GM21723 (cell line): ENCODE measurements around the gene NLK.
"Not testable (repeated sequence)": the region's sequence is repeated elsewhere in the genome, so short reads cannot be mapped to it uniquely, and the experiment has no call there.

Experiments used
- ATAC-seq: cut with Tn5 transposase; IDR thresholded peaks from one replicate; pipeline ENCODE4 v1.9.1; 2021; ENCODE audit warnings: mild to moderate bottlenecking, moderate library complexity; ENCODE audit not compliant: unreplicated experiment

Gene NLK

DNA sequence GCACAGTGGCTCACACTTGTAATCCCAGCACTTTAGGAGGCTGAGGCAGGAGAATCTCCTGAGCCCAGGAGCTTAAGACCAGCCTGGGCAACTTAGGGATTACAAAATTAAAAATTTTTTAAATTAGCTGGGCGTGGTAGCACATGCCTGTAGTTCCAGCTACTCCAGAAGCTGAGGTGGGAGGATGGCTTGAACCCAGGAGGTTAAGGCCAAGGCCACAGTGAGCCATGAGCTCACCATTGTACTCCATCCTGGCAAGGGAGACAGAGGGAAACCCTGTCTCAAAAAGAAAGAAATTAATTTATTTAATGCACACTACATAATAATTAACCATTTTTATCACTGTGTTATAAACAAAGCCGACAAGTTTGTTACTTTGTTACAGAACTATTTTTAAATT, 145.5 kb downstream of the NLK start:
- ATAC-seq, result no peak

DNA sequence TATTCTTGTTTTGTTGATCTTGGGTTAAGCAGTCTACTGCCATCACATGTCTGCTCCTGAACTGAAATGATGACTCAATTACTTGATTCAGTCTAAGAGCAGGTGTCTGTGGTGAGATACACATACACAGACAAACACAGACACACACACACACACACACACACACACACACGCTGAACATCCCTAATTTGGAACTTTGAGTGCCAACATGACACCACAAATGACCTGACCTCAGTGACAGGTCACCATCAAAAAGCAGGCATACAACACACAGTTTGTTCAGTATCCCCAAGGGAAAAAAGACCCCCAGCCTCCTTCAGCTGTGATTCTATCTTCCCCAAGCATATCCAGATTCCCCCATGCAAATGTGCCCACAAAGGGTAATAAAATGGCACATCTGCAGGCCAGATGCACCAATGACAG, 146.4 kb downstream of the NLK start:
- ATAC-seq, result no peak

DNA sequence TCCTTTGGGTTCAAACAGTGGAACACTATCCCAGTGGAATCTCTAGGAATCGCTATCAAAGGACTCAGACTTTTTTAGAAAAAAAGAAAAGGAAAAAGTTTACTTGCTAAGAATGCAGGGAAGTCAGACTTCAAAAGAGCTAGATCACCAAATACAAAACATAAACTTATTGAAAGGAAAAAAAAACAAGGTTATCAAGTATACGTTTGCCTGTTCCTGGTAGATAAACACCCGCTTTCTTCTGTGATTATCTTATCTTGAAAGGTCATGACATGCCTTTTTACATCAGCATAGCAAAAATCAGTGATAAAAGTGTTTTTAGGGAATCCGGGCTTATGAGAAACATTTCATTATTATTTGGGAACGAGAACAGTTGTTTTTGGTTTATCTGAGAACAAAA, 147.2 kb downstream of the NLK start:
- ATAC-seq, result no peak

DNA sequence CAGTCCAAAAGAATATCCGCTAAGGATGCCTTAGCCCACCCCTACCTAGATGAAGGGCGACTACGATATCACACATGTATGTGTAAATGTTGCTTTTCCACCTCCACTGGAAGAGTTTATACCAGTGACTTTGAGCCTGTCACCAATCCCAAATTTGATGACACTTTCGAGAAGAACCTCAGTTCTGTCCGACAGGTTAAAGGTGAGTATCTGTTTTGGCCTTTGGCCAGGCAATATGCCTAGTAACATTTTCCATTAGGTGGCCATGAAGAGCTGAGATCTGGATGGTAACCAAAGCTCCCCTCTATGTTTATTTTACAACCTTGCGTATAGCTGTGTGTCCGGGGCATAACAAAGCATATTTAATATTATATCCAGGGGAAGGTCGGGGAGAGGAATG, 148.5 kb downstream of the NLK start:
- no peak for ATAC-seq

DNA sequence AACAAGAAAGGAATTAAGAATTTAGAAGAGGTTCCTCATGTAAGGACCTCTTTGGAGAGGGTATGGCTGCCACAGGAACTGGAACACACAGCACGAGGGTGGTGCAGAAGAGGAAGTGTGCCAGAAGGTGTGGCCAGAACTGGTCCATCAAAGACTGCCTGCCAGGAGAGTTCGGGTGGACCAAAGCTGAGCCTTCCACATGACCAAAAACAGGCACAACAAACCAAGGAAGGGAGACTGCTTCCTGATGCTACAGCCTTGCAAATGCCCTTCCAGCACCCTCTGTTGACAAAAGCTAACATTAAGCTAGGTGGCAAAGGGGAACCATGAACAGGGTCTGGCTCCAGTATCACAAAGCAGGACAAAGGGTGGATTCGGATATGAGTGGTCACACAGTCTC, 150.8 kb downstream of the NLK start:
- ATAC-seq, result no peak

DNA sequence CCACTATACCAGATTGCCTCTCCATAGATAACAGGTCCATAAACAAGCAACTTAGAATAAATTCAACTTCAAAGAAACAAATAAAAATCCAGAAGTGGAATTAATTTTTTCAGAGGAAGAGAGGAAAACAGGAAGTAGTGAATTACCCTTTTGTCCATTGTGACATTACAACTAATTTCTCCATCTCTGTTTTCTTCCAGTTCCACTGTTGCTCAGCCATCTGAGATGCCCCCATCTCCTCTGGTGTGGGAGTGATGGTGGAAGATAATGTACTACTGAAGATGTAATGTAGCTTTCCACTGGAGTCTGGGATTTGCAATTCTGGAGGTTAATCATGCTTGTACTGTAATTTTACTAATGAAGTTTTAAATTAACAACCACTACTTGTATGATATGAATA, 151.9 kb downstream of the NLK start:
- ATAC-seq, result no peak

DNA sequence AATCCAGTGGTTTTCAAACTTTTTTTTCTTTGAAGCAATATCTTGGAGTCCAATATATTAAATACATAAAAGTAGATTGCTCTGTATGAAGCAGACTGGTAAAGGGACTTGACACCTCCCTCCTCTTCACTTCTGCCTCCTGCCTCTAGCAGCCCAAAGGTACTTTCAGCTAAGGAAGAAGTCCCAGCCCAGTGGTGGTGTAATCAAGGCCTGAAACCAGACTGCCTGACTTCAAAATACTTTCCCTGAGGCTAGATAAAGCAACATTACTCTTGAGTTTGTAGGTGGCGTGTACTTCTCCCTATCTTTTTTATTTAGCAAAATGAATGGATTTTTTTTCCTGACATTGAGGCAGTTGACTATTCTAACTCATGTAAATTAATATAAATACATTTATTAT, 154.2 kb downstream of the NLK start:
- ATAC-seq, result no peak

DNA sequence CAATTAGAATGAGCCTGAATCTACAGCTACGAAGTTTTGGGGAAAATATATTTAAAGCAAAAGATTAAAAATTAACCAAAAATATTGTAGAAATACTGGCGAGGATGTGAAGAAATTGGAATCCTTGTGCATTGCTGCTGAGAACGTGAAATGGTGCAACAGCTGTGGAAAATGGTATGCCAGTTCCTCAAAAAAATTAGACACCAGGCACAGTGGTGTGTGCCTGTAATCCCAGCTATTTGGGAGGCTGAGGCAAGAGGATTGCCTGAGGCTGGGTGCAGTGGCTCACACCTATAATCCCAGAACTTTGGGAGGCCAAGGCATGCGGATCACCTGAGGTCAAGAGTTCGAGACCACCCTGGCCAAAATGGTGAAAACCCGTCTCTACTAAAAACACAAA, 156.6 kb downstream of the NLK start:
- ATAC-seq, result no peak

DNA sequence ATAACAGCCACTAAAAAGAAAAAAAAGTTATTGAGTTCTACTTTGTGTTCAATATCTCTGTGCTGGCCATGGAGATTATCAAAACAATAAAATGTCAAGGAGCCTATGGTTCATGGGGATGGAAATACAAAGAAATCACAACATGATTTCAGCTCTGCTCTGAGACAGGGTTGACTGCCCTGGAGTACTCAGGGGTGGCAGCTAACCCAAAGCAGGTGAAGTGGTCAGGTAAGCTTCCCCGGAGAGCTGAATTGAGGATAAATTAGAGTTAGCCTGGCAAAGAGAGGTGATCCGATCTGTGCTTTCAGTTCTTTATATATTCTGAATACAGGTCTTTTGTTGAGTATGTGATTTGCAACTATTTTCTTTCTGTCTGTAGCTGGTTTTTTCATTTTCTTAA, 157.3 kb downstream of the NLK start:
- ATAC-seq, result no peak

DNA sequence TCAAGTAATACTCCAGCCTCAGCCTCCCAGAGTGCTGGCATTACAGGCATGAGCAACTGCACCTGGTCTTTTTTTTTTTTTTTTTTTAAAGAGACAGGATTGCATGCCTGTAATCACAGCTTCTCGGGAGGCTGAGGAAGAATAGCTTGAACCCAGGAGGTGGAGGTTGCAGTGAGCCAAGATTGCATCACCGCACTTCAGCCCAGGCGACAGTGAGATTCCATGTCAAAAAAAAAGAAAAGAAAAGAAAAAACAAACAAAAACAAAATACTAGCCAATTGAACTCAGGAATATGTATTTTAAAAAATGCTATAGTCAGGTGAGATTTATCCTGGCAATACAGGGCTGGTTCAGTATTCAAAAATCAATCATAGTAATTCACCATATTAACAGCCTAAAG, 158.8 kb downstream of the NLK start:
- ATAC-seq, result no peak

DNA sequence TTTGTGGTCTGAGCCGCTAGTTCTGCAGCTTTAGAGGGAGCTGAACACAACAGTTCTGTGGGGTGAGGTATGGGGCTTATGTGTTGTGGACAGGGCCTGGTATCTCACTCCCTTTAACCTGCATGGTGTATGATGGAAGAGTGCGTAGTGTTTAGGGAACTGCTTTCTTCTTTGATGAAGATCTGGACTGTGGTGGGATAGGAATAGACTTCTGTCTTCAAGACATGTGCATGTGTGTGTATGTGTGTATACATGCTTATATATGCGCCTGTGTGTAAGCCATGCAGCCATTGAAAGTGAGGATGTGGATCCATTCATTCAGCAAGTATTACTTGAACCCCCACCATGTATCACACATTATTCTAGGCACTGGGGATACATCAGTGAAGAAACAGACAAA, 161.8 kb downstream of the NLK start:
- ATAC-seq, result no peak

DNA sequence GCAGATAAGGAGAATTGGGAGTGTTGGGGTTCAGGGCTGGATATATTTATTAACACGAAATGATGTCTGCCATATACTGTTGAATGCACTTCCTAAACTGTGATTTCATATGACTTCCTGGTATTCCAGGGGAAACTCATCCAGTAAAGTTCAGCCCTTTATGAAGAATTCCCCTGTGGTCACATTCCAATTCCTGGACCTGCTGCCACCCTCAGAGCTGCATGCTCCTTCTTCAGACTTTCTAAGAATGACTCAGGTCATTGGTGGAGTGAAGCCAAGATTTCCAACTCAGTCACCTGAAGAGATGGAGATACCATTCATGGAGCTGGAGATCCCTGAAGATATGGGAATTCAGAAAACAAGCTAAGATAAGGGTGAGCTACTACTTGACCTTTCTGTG, 162.3 kb downstream of the NLK start:
- ATAC-seq, result no peak

DNA sequence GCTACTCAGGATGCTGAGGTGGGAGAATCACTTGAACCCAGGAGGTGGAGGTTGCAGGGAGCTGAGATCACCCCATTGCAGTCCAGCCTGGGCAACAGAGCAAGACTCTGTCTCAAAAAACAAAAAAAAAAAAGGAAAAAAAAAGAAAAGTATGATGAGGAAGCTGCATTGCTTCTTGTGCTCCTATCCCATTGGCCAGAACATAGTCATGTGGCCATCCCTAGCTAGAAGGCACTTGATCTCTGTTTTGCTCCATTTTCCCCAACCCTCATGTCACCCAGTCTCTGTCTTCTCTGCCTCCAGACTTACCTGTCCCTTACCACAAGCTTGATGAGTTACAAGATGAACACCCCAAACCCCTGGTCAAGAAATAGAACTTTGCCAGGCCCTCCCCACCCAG, 163.8 kb downstream of the NLK start:
- ATAC-seq, result no peak

DNA sequence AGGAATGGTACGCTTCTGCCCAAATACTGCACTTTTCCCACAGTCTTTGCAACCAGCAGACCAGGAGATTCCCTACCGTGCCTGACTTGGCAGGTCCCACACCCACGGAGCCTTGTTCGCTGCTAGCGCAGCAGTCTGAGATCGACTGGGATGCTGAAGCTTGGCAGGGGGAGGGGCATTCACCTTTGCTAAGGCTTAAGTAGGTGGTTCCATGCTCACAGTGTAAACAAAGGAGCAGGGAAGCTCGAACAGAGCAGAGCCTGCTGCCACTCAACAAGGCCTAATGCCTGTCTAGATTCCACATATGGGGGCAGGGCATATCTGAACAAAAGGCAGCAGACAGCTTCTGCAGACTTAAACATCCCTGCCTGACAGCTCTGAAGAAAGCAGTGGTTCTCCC, 169.3 kb downstream of the NLK start:
- no peak for ATAC-seq

DNA sequence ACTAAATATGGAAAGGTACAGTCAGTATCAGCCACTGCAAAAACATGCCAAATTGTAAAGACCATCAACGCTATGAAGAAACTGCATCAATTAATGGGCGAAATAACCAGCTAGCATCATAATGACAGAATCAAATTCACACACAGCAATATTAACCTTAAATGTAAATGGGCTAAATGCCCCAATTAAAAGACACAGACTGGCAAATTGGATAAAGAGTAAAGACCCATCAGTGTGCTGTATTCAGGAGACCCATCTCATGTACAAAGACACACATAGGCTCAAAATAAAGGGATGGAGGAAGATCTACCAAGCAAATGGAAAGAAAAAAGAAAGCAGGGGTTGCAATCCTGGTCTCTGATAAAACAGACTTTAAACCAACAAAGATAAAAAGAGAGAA, 171.1 kb downstream of the NLK start:
- not testable (repeated sequence) for ATAC-seq

DNA sequence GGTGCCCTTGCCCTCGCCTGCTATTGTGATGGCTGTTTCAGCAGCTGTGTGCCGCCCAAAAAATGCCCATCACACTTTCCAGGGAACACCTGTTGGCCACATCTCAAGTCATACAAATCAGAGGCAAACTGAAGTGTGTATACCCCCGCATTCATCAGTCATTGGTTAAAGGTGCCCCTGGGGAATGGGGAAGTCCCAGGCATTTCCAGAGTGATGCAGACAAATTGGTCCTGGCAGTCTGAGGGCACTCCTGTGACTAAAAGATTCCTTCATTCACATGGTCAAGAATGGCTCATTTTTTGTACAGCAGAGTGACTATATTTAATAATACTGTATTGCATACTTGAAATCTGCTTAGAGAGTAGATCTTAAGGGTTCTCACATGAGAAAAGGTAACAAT, 173.6 kb downstream of the NLK start:
- no peak for ATAC-seq

DNA sequence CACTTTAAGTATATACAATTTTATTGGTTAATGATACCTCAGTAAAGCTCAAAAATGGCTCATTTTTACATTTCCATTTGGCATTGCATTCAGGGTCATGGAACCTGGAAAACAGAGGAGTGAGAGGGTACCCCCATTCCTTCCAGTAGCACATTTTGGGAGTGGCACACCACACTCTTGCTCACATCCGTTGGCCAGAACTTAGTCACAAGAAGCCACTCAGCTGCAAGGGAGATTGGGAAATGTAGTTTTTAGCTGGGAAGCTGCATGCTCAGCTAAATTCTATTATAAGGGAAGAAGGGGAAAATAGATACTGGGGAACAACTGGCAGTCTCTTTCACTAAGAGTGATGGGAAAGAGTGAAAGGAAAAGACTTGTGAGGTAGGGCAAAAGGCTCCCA, 174.1 kb downstream of the NLK start:
- ATAC-seq, result no peak

DNA sequence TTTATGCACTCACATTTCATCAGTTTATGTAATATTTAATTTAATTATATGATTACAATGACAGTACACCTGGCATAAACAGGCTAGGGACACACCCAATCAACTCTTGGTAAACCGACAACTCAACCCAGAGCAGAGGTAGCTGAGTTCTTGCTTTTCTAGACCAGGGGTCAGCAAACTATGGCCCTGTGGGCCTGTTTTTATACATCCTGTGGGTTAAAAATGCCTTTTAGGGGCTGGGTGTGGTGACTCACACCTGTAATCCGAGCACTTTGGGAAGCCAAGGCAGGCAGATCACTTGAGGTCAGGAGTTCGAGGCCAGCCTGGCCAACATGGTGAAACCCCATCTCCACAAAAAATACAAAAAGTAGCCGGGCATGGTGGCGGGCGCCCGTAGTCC, 177.3 kb downstream of the NLK start:
- ATAC-seq, result no peak

DNA sequence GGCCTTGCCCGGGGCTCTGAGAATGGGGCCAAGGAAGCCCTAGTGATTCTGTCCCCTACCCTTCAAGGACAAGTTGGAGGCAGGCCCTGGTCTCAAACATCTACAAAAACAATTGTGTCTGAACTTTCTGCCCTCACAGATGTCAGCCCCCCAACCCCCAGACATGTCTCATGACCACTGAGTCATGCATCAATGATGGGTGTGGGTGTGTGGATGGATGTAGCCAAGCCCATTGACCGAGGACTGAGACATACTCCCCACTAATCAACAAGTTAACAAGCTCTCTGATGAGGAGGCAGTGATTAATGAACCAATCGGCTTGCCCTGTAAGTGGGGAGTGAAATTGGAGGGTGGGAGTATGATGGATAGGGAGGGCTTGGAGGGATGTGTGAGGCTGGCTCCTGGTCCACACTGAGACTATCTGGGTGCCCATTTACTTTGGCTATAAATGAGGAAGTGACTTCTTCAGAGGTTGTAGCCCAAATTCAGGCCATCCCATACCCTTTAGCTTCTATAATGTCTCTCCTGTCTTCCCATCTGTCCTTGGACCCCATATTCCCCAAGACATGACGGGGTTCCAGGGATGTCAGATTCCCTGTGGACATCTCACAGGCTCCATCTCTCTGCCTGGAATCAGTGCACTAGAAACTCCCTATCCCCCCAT, 179.4 kb downstream of the NLK start:
- no peak for ATAC-seq

DNA sequence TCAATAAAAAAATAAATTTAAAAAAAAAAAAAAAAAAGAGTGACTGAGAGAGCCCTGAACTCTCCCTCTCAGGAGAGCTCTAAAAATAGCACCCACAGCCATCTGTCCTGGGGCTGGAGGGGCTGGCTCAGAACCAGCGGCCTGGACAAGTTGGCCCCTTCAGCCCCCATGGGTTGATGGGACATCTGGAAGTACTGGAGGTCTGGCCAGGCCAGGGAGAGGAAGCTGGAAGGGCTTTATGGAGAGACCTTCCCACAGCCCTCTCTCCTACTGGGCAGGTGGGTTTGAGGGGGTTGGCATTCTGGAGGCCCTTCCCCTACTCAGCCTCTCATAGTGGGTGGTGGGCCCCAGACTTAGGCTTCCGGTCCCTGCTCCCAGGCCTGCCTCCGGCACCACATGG, 182.8 kb downstream of the NLK start:
- no peak for ATAC-seq

DNA sequence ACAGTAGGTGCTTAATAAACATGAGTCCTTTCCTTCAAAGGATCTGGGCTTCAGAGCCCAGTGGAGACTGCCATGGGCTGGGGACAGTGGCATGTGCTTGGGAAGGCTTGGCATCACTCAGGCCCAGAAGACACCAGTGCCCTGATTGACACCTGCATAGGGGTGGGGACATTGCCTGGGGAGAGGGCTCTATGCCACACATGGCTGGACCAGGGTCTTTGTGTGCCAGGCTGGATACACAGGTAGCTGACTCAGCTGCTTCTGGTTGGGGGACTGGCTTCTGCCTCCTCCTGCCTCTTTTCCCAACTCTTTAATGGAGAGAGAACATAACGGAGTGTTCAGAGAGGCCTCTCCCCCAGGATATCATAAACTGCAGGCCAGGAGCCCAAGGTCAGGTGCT, 183.4 kb downstream of the NLK start:
- no peak for ATAC-seq

DNA sequence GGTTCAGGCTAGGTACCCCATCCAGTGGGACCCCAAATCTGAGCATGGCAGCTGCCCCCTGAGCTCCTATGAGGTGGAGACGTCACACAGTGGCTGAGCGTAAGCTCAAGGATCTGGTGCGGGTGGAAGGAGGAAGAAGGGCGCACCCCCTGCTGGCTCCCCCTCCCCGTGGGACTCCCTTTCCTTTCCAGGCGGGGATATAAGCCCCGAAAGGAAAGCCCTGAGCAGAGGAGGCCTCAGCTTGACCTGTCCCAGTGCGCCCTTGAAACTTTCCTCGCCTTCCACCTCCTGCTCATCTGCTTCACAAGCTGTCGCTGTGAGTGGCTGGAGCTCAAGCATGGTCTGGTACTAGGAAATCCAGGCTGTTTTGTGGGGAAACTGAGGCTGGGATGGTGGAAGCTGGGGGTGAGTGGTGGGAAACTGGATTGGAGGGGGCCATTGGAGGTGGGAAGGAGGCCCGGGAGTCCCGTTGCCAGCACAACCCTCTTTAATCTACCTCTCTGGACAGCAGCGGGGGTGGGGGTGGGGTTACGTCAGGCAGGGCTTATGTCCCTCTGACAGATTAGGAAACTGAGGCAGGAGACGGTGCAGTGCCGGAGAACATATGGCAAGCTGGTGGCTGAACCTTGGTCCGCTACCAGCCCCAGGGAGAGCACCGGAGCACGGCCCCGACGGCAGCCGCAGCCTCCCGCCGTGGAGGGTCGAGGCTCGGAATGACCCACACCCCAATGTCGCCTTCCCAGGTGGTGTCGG, 184.3 kb downstream of the NLK start:
- ATAC-seq, result no peak
